ENCODE data around the gene USF2.

Gene USF2

DNA sequence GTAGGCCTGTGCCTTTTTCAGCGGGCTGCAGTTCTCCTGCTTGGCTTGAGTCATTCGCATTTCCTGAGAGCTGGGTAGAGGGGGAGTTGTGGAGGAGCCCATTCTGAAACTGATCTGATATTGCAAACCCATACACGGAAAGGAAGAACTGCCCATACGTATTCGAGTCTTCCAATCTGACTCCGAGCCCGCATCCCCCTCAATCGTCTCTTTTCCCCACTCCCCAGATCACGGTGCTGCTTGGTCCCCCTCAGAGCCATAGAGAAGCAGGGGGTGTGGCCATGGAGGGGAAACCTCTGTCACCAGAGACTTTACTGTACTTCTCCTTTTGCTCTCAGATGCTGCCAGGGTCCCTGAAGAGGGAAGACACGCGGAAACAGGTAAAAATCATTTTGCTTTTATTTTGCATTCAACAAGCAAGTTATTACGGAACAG is 60.1 kb downstream of the USF2 start, which contains the start of gene CD22:
Gene CD22 (plus strand): TSS at position 337 of the 435 bp plus-strand sequence. CDS start 2,854 bp downstream, outside the sequence.
- DNase-seq: no peak

DNA sequence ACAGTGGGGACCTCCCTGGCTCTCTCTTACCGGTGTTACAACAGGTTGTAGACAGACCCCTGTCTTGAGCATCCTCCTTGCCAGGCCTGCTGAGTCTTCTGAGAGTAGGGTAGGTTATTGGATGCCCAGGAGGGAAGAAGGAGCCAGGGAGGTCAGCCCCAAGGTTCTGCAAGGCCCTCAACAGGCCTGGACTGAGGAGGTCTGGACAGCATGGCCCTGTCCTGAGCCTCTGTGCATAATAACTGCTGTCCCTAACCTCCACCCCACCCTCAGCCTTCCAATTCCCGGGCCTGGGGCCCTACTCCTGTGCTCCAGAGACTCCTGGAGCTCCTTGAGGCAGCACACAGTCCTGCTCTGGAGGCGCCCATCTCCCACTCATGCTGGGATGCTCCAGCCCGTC is 60.6 kb downstream of the USF2 start:
- no peak for DNase-seq
